Fibroblast of lung (primary cell): ENCODE measurements around the gene SLC34A2. TPM values are rescaled to one million over a fixed set of nuclear protein-coding genes. Genes with fewer than 3 reads are reported as not detected.

Experiments
- DNase-seq, 2 donors: peaks; one replicate each; pipeline versions ENCODE4 v3.0.0 to v3.0.0-alpha.2; 2010; ENCODE audit warnings: low read depth in 2 of 2
- H2AFZ ChIP-seq: 2 replicates; pipeline ENCODE4 v1.5.1; 2012; ENCODE audit warnings: low read length, control low read depth, inconsistent platforms
- H3K27ac ChIP-seq: 2 replicates; pipeline ENCODE4 v1.5.1; 2011; ENCODE audit warnings: low read length, control low read depth; ENCODE audit not compliant: insufficient read depth
- H3K27me3 ChIP-seq: 2 replicates; pipeline ENCODE4 v1.5.1; 2011; ENCODE audit warnings: mild to moderate bottlenecking, low read length; ENCODE audit not compliant: control insufficient read depth, insufficient read depth
- H3K36me3 ChIP-seq: 2 replicates; pipeline ENCODE4 v1.5.1; 2011; ENCODE audit warnings: low read length; ENCODE audit not compliant: control insufficient read depth, insufficient read depth
- H3K4me1 ChIP-seq: 2 replicates; pipeline ENCODE4 v1.5.1; 2011; ENCODE audit warnings: low read length; ENCODE audit not compliant: control insufficient read depth, insufficient read depth; ENCODE audit errors: extremely low read depth
- H3K4me2 ChIP-seq: 2 replicates; pipeline ENCODE4 v1.5.1; 2011; ENCODE audit warnings: low read length, control low read depth; ENCODE audit not compliant: insufficient read depth; ENCODE audit errors: extremely low read depth
- H3K4me3 ChIP-seq, 4 experiments: fragments of 200-600 bp in 1 of 4; sonication (generic) in 1 of 4; replicated peaks in 1 of 4; 2 replicates each; pipeline ENCODE4 v1.5.1; 2011 to 2016; ENCODE audit warnings: low read length in 4 of 4, low read depth in 3 of 4, mild to moderate bottlenecking in 3 of 4, control low read depth in 2 of 4, inconsistent platforms in 1 of 4, mixed read lengths in 1 of 4; ENCODE audit not compliant: insufficient read depth in 1 of 4; ENCODE audit errors: control extremely low read depth in 1 of 4
- H3K79me2 ChIP-seq: 2 replicates; pipeline ENCODE4 v1.5.1; 2012; ENCODE audit warnings: mild to moderate bottlenecking, low read length, inconsistent platforms; ENCODE audit not compliant: control insufficient read depth, insufficient read depth
- H3K9ac ChIP-seq: 2 replicates; pipeline ENCODE4 v1.5.1; 2011; ENCODE audit warnings: mild to moderate bottlenecking, low read length, control low read depth; ENCODE audit not compliant: insufficient read depth
- H3K9me3 ChIP-seq: 2 replicates; pipeline ENCODE4 v1.5.1; 2012; ENCODE audit warnings: low read depth, low read length; ENCODE audit not compliant: control insufficient read depth, insufficient read depth
- H4K20me1 ChIP-seq: 2 replicates; pipeline ENCODE4 v1.5.1; 2011; ENCODE audit warnings: low read length; ENCODE audit not compliant: control insufficient read depth, insufficient read depth; ENCODE audit errors: extremely low read depth
- CTCF ChIP-seq, 2 donors: IDR thresholded peaks in 1 of 2; conservative IDR thresholded peaks in 1 of 2; 1 replicate in 1 of 2; 2 replicates in 1 of 2; pipeline ENCODE4 v1.5.1; 2011 to 2012; ENCODE audit warnings: low read length in 2 of 2, control low read depth in 1 of 2, inconsistent platforms in 1 of 2, low read depth in 1 of 2, mild to moderate bottlenecking in 1 of 2
- EZH2 ChIP-seq: IDR thresholded peaks from 2 replicates; pipeline ENCODE4 v1.5.1; 2012; ENCODE audit warnings: low read length, control low read depth, mild to moderate bottlenecking; ENCODE audit errors: missing control alignments
- polyA plus RNA-seq, 2 donors: library from polyadenylated mRNA; depleted of rRNA in 1 of 2; stranded (reverse) in 1 of 2; unstranded in 1 of 2; fragments of >200 nt; gene quantifications; 2 replicates each; pipeline ENCODE4 v1.2.1, GENCODE V29; 2011 to 2012; ENCODE audit warnings: missing spikeins in 1 of 2
- total RNA-seq: library from RNA; depleted of rRNA; stranded (reverse); fragments of >200 nt; gene quantifications from 2 replicates; pipeline ENCODE4 v1.2.1, GENCODE V29; 2014

The SLC34A2 gene
- total and polyA plus RNA-seq, 2 donors (not counting 1 experiment from before 2014, with no cell fraction given): not detected

GRCh38 chr4:25662306-25662705 lies 6.7 kb downstream of the SLC34A2 start:
- Histone ChIP-seq H3K4me1 (no peaks in the 10 kb centered on the region), H4K20me1 (no peaks in the 10 kb centered on the region), H3K4me3 (no peak overlapping the region), H3K79me2 (no peaks in the 10 kb centered on the region), H3K9me3 (no peaks in the 10 kb centered on the region), H3K27ac (no peak overlapping the region), H3K27me3 (no peaks in the 10 kb centered on the region), H2AFZ (no peak overlapping the region), H3K4me2 (no peak overlapping the region), H3K36me3 (no peaks in the 10 kb centered on the region), H3K9ac (no peak overlapping the region)
- no peak for TF ChIP-seq EZH2
- no peak for TF ChIP-seq CTCF (conservative IDR thresholded peaks at IDR 0.05 in 1 of 2, IDR thresholded peaks at IDR 0.05 in 1 of 2; ENCODE audit: low read depth in 1 of 2, low read length in 2 of 2)
- no peak for DNase-seq

GRCh38 chr4:25663781-25664180 lies 8.1 kb downstream of the SLC34A2 start:
- Histone ChIP-seq H3K79me2 (no peaks in the 10 kb centered on the region), H3K4me2 (no peak overlapping the region), H3K4me3 (no peak overlapping the region), H3K9ac (no peak overlapping the region), H2AFZ (no peak overlapping the region), H3K9me3 (no peaks in the 10 kb centered on the region), H4K20me1 (no peaks in the 10 kb centered on the region), H3K27me3 (no peaks in the 10 kb centered on the region), H3K4me1 (no peaks in the 10 kb centered on the region), H3K27ac (no peak overlapping the region), H3K36me3 (no peaks in the 10 kb centered on the region)
- no peak for TF ChIP-seq EZH2
- no peak for DNase-seq

- Histone ChIP-seq H3K27ac (no peak overlapping the region), H3K4me2 (no peak overlapping the region), H3K4me1 (no peaks in the 10 kb centered on the region), H3K27me3 (no peaks in the 10 kb centered on the region), H3K9me3 (no peaks in the 10 kb centered on the region), H4K20me1 (no peaks in the 10 kb centered on the region), H3K4me3 (no peak overlapping the region), H3K9ac (no peak overlapping the region), H2AFZ (no peak overlapping the region), H3K79me2 (no peaks in the 10 kb centered on the region), H3K36me3 (no peaks in the 10 kb centered on the region)
- TF ChIP-seq CTCF (conservative IDR thresholded peaks at IDR 0.05 in 1 of 2, IDR thresholded peaks at IDR 0.05 in 1 of 2; ENCODE audit: low read depth in 1 of 2, low read length in 2 of 2) (no peak), EZH2 (no peak)
- DNase-seq: no peak
Observed at GRCh38 chr4:25666031-25666630, 10.5 kb downstream of the SLC34A2 start.
